GM12878 (cell line): Measurements from ENCODE around the gene VPS26B. TPM values are rescaled to one million over a fixed set of nuclear protein-coding genes. Genes with fewer than 3 reads are reported as not detected.
A peak's percentile ranks its signal among the peaks of the same experiment; 100 is the strongest.

ENCODE experiments used
- ATAC-seq: fragments of 200-7000 bp; cut with Tn5 transposase; 3 replicates; pipeline ENCODE4 v1.9.1; 2020; ENCODE audit warnings: mild to moderate bottlenecking, moderate library complexity
- BruUV-seq: library from RNA; stranded (reverse); fragments of 400-500 nt; replicated peaks from 2 replicates; lab custom pipeline; 2021; lab: Mats Ljungman, UMichigan
- CTCF ChIA-PET: fragments of 300-600 bp; sonication (Branson Sonifier 250); formaldehyde crosslinking; extraction: SDS; loops from one replicate; lab custom pipeline; 2021; ENCODE audit warnings: inconsistent platforms; lab: Yijun Ruan, JAX
- POLR2A ChIA-PET: fragments of 350-600 bp; formaldehyde crosslinking; extraction: SDS; loops from one replicate; lab custom pipeline; 2021; ENCODE audit warnings: inconsistent platforms; lab: Charles Lee
- RAD21 ChIA-PET: fragments of 300-600 bp; sonication (Branson Sonifier 250); formaldehyde crosslinking; loops from one replicate; lab custom pipeline; 2023; ENCODE audit warnings: antibody characterized with exemption; ENCODE audit not compliant: unreplicated experiment; lab: Charles Lee
- SMC1A ChIA-PET: fragments of 300-600 bp; sonication (Branson Sonifier 250); formaldehyde crosslinking; loops from one replicate; lab custom pipeline; 2023; ENCODE audit not compliant: unreplicated experiment, uncharacterized antibody; lab: Charles Lee
- DNase-seq: peaks from one replicate; pipeline ENCODE4 v3.0.0-alpha.2; 2011; ENCODE audit warnings: low read depth, low spot score
- FAIRE-seq: peaks from 3 replicates; lab custom pipeline; 2011; peaks lifted over from hg19 to GRCh38; lab: Jason Lieb, UNC
- H2AFZ ChIP-seq: 2 replicates; pipeline ENCODE4 v1.6.0; 2011; ENCODE audit warnings: low read depth, low read length, control low read depth; ENCODE audit not compliant: control insufficient read depth
- H3K27ac ChIP-seq: 2 replicates; pipeline ENCODE4 v1.5.1; 2011; ENCODE audit warnings: control low read depth; ENCODE audit not compliant: control insufficient read depth, insufficient read depth
- H3K27me3 ChIP-seq, 2 experiments: replicated peaks in 1 of 2; 2 replicates each; pipeline versions ENCODE4 v1.6.0 to v1.6.1; 2011; ENCODE audit warnings: low read length in 1 of 2; ENCODE audit not compliant: control insufficient read depth in 2 of 2, insufficient read depth in 2 of 2
- H3K36me3 ChIP-seq, 2 experiments: 2 replicates each; pipeline ENCODE4 v1.5.1; 2011; ENCODE audit warnings: low read length in 1 of 2; ENCODE audit not compliant: control insufficient read depth in 2 of 2, insufficient read depth in 2 of 2
- H3K4me1 ChIP-seq: 2 replicates; pipeline ENCODE4 v1.6.1; 2011; ENCODE audit warnings: mild to moderate bottlenecking, low read length, moderate library complexity, mixed read lengths; ENCODE audit not compliant: control insufficient read depth, insufficient read depth
- H3K4me2 ChIP-seq: 2 replicates; pipeline ENCODE4 v1.6.0; 2011; ENCODE audit warnings: control low read depth; ENCODE audit not compliant: control insufficient read depth, insufficient read depth
- H3K4me3 ChIP-seq: fragments of 200-600 bp; sonication (generic); 2 replicates; pipeline ENCODE4 v1.5.1; 2016
- H3K79me2 ChIP-seq: 2 replicates; pipeline ENCODE4 v1.6.0; 2011; ENCODE audit warnings: low read length; ENCODE audit not compliant: control insufficient read depth, insufficient read depth
- H3K9ac ChIP-seq: 2 replicates; pipeline ENCODE4 v1.8.0; 2011; ENCODE audit warnings: low read length, control low read depth, mixed read lengths; ENCODE audit not compliant: control insufficient read depth, insufficient read depth
- H3K9me3 ChIP-seq: replicated peaks from 3 replicates; pipeline ENCODE4 v1.5.1; 2011; ENCODE audit warnings: mild to moderate bottlenecking, low read length; ENCODE audit not compliant: control insufficient read depth, insufficient read depth
- H4K20me1 ChIP-seq: 2 replicates; pipeline ENCODE4 v1.6.0; 2011; ENCODE audit not compliant: control insufficient read depth, insufficient read depth
- BCL3 ChIP-seq: IDR thresholded peaks from 2 replicates; pipeline ENCODE4 v1.6.1; 2011; ENCODE audit warnings: borderline replicate concordance, low read depth, mild to moderate bottlenecking, moderate library complexity, low read length; ENCODE audit not compliant: insufficient read depth, poor library complexity, severe bottlenecking
- CREB1 ChIP-seq: IDR thresholded peaks from 2 replicates; pipeline ENCODE4 v1.6.1; 2012; ENCODE audit warnings: low read depth, mild to moderate bottlenecking, inconsistent platforms
- KLF5 ChIP-seq: fragments of 450-650 bp; IDR thresholded peaks from 2 replicates; pipeline ENCODE4 v1.6.1; 2014; ENCODE audit warnings: mild to moderate bottlenecking; ENCODE audit not compliant: partially characterized antibody
- POU2F2 ChIP-seq: IDR thresholded peaks from 3 replicates; pipeline ENCODE4 v1.6.1; 2011; ENCODE audit warnings: low read depth, mild to moderate bottlenecking, low read length, borderline replicate concordance
- SUPT20H ChIP-seq: IDR thresholded peaks from 2 replicates; pipeline ENCODE4 v1.6.1; 2011; ENCODE audit warnings: low read depth, mild to moderate bottlenecking, low read length, moderate library complexity, borderline replicate concordance; ENCODE audit not compliant: control insufficient read depth
- TCF7 ChIP-seq: IDR thresholded peaks from 2 replicates; pipeline ENCODE4 v1.6.1; 2014; ENCODE audit warnings: antibody characterized with exemption, borderline replicate concordance
- ZZZ3 ChIP-seq: IDR thresholded peaks from 2 replicates; pipeline ENCODE4 v1.6.1; 2011; ENCODE audit warnings: low read depth; ENCODE audit not compliant: control insufficient read depth, insufficient read length
- WGBS: methylation state at CpG from one replicate; pipeline ENCODE4 v1.1.6; 2016; ENCODE audit warnings: low lambda C conversion rate; ENCODE audit not compliant: insufficient replicate concordance, insufficient coverage; ENCODE audit errors: missing lambda C conversion rate; 5-methylcytosine and 5-hydroxymethylcytosine counted together
- in situ Hi-C: fragments of 300-500 bp; cut with MboI; formaldehyde crosslinking; loops from 9 replicates; pipeline ENCODE4 v1.14.3; 2018; ENCODE audit warnings: mixed read lengths
- intact Hi-C: fragments of 100-400 bp; cut with micrococcal nuclease; formaldehyde crosslinking; loops from one replicate; pipeline ENCODE4 v1.14.2; 2022; ENCODE audit not compliant: unreplicated experiment
- polyA plus RNA-seq, 11 experiments: library from polyadenylated mRNA; depleted of rRNA in 4 of 11; unstranded in 6 of 11; stranded (reverse) in 5 of 11; fragments of >200 nt; fragmentation: Nextera tagmentation in 4 of 11; fragmentation: Illumina TruSeq in 1 of 11; extraction: Ambion mirVana in 4 of 11; extraction: Trizol in 1 of 11; gene quantifications; 1 replicate in 1 of 11; 2 replicates in 10 of 11; pipeline versions ENCODE4 v1.2.1 to v1.2.3, GENCODE V29; 2011 to 2016; ENCODE audit warnings: inconsistent platforms in 2 of 11, missing spikeins in 2 of 11, low read depth in 1 of 11
- total RNA-seq, 4 experiments: library from RNA; depleted of rRNA in 3 of 4; stranded (reverse); fragments of >200 nt in 3 of 4; fragmentation: Illumina TruSeq in 1 of 4; extraction: Trizol in 1 of 4; gene quantifications; 2 replicates each; pipeline versions ENCODE4 v1.2.1 to v1.2.3, GENCODE V29; 2013 to 2021

The VPS26B gene
- total and polyA plus RNA-seq, 10 of the 15 experiments (the other 5 are each of a cell fraction or from before 2014, with no cell fraction given) = 1.6 to 26.9 (median 13.3) TPM

DNA sequence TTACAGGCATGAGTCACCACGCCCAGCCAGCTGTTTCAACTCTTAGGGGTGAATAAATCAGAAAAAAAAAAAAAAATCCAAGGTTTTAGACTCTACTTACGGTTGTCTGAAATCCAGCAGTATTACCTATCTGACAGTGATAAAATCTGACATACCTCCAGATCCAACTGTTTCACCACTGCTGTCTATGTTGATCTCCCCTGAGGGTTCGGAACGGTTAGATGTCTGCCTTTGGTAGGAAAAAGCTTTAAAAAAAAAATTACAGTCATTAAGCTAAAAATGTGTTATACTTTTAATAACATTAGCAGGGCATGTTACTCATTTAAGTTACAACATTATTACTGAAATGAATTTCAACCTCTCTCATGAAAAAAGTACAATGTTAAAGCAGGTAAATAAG, 21.8 kb upstream of the VPS26B start:
- WGBS = 100% methylated on average over 4 of the region's 4 CpGs
- Histone ChIP-seq H3K9me3 (no peaks in the 10 kb centered on the region), H3K79me2 (no peaks in the 10 kb centered on the region; the same call in 1 of the 2 replicates), H3K27ac (no peak overlapping the region), H3K4me1 (no peaks in the 10 kb centered on the region), H4K20me1 (no peaks in the 10 kb centered on the region; the same call in 1 of the 2 replicates), H3K4me2 (no peak overlapping the region), H3K4me3 (no peak overlapping the region), H3K36me3 (peaks cover 11 to 27% of the 10 kb centered on the region in 2 experiments; a peak in 2 of 4 replicates), H3K27me3 (no peaks in the 10 kb centered on the region), H2AFZ (no peak overlapping the region), H3K9ac (no peak overlapping the region)
- no TSS peak for BruUV-seq
- ChIA-PET POLR2A (interaction anchor here (0.7 kb wide), 1 partner anchor 423 kb away, joined by 4 read pairs; no protein-coding TSS in a partner anchor), RAD21 (no interaction called here), SMC1A (interaction anchor here (1.6 kb wide), 1 partner anchor 13 kb away, joined by 3 read pairs; no protein-coding TSS in a partner anchor), CTCF (interaction anchor here (1.1 kb wide), 1 partner anchor 42 kb away, joined by 3 read pairs; no protein-coding TSS in a partner anchor)
- intact Hi-C loops (loop anchor here (10.0 kb wide), 2 partner anchors 52 to 152 kb away; partner anchors contain the start of genes ACAD8 and THYN1), in situ Hi-C loops (no loop called here)
- ATAC-seq (no peak), FAIRE-seq (no peak), DNase-seq (no peak)
- no peak for TF ChIP-seq SUPT20H
- TF ChIP-seq TCF7 = no peak
- TF ChIP-seq ZZZ3 = no peak
- TF ChIP-seq POU2F2 = no peak
- TF ChIP-seq KLF5 = no peak

DNA sequence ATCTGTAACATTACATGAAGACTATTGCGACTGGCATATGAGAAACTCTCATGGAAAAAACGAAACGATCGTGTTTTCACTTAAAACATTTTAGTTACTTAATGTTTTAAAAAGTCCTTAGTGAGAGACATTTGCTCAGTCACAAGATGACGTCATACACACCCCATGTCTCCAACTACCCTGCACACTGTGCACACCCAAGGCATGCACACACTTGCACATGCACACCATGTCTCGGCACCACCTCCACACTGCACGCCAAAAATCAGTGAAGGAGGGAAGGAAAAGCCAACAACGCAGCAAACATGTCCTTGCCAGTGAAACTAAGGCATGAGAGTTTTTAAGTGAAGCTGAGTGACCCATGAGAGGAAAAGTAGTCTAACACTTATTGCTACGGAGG, 18.7 kb upstream of the VPS26B start:
- ATAC-seq (no peak), DNase-seq (no peak), FAIRE-seq (no peak)
- H4K20me1 ChIP-seq = no peaks in the 10 kb centered on the region; the same call in 1 of the 2 replicates
- H3K36me3 ChIP-seq = peaks cover 12 to 33% of the 10 kb centered on the region in 2 experiments
- no peak overlapping the region for H3K4me2 ChIP-seq
- H3K27ac ChIP-seq = no peak overlapping the region
- H3K9ac ChIP-seq = no peak overlapping the region
- no TSS peak for BruUV-seq
- no peaks in the 10 kb centered on the region; the same call in 1 of the 2 replicates for H3K79me2 ChIP-seq
- TF ChIP-seq CREB1 = no peak
- peak; percentile 23 for TF ChIP-seq BCL3
- H3K9me3 ChIP-seq = no peaks in the 10 kb centered on the region
- in situ Hi-C loops = no loop called here
- intact Hi-C loops = loop anchor here (10.0 kb wide), 2 partner anchors 49 to 149 kb away; partner anchors contain the start of genes ACAD8 and THYN1
- H2AFZ ChIP-seq = no peak overlapping the region
- CTCF ChIA-PET = interaction anchor here (1.4 to 6.7 kb wide), 2 partner anchors 11 to 39 kb away, joined by 4 to 56 read pairs; no protein-coding TSS in a partner anchor
- no peaks in the 10 kb centered on the region for H3K27me3 ChIP-seq
- H3K4me3 ChIP-seq = no peak overlapping the region
- WGBS = 100% methylated on average over 9 of the region's 9 CpGs
- RAD21 ChIA-PET = no interaction called here
- no peaks in the 10 kb centered on the region for H3K4me1 ChIP-seq
- SMC1A ChIA-PET = interaction anchor here (0.6 to 1.9 kb wide), 3 partner anchors 11 to 25 kb away, joined by 3 to 6 read pairs (median 3); partner anchors contain the start of gene NCAPD3
- POLR2A ChIA-PET = no interaction called here
